HuH-7.5 (cell line): Measurements from ENCODE around the gene ECT2L.
"Not testable (repeated sequence)": the region's sequence is repeated elsewhere in the genome, so short reads cannot be mapped to it uniquely, and the experiment has no call there.

ENCODE experiments used
- DNase-seq: peaks from one replicate; pipeline ENCODE4 v3.0.0; 2011; ENCODE audit warnings: low spot score

ECT2L gene

DNA sequence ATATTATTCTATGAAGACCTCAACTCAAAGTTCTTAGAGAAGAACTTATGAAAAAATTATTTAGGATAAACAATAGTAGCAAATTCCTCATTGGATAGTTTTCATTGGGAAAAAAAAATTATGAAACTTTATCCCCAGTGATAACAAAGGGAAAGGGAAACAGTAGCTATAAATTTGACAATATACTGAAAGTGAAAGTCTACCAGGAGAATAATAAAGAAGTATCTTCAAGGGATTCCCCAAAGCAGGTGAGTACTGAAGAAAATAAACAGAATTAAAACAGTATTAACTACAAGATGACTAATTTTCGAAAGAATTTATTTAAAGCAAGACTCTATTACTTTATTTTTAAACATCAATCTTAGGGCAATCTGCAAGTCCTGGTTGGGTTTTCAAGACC lies 135.8 kb downstream of the ECT2L start:
- DNase-seq, result no peak

DNA sequence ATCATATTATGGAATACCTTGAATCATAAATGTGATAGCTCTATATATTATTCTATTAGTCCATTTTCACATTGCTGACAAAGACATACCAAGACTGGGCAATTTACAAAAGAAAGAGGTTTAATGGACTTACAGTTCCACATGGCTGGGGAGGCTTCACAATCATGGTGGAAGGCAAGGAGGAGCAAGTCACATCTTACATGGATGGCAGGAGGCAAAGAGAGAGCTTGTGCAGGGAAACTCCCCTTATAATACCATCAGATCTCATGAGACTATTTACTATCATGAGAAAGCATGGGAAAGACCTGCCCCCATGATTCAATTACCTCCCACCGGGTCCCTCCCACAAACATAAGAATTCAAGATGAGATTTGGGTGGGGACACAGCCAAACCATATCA lies 141.0 kb downstream of the ECT2L start:
- DNase-seq, result not testable (repeated sequence)

DNA sequence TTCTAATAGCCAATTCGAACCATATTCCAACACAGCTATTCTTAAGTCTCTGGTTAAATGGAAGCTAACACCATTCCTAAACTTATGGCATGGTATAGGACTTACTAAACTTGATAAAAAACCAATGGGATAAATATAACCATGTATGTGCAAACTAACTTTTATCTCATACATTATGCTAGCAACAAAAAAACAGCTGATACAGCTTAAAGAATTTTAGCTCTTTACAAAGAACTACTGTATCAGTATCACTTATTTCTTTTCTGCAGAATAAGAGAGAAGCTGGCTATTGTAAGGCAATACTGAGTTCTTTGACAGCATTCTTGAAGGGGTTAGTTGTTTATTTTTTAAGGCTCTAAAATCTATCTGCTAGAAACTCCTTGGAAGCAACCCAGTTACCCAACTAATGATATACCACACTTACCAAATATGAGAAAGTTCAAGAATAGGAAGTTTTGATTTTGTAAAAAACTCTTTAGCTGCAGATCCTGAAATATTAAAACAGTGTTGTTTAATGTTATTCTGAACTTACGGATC lies 147.3 kb downstream of the ECT2L start:
- no peak for DNase-seq

DNA sequence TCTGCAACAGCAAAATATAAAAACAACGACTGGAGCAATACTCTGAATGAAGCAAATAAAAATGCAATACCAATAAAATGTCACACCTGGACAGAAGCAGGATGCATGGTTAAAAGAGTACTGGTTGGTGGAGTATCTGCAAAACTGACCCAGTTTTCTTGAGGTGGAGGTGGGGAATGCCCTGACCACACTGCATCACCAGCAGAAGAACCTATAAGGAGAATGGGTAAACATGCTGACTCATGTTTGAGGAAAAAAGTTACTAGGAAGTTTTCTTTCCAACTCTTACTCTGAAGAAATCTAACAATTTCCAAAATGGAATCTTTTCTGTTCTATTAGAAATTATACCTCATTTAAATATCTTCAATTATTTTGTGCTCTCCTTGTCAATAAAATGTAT lies 148.5 kb downstream of the ECT2L start:
- DNase-seq, result no peak

DNA sequence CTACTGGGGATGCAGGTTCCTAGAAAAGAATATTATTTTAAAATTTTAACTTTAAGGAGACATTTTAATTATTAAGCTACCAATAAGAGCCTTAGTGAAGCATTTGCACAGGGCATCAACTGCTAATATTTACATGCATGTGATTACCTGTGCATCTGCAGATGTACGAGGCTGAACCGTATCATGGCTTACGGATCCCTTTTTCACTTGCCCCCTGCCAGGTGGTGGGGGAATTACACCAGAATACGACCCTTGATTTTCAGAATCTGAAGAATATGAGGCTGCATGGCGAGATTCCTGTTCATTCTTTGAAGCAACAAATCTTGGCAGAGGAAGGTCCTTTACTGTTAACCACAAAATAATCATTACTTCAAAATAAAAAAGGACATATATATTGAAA lies 149.5 kb downstream of the ECT2L start:
- DNase-seq, result no peak

DNA sequence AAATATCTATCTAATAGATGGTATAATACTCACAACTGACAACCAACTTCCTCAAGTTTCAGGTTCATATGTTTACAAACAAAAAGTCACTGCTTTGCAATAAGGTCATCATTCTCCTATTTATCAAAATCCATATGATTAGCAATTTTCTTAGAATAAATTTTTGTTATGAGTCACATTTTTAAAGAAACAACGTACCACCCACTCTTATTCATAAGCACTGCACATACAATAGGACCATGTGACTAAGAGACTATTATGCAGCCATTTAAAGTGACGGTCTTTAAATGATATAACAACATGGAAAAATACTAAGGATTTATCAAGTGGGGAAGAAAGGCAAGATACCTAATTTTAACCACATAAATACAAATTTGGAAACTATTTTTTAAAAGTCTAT lies 152.1 kb downstream of the ECT2L start:
- DNase-seq, result no peak

DNA sequence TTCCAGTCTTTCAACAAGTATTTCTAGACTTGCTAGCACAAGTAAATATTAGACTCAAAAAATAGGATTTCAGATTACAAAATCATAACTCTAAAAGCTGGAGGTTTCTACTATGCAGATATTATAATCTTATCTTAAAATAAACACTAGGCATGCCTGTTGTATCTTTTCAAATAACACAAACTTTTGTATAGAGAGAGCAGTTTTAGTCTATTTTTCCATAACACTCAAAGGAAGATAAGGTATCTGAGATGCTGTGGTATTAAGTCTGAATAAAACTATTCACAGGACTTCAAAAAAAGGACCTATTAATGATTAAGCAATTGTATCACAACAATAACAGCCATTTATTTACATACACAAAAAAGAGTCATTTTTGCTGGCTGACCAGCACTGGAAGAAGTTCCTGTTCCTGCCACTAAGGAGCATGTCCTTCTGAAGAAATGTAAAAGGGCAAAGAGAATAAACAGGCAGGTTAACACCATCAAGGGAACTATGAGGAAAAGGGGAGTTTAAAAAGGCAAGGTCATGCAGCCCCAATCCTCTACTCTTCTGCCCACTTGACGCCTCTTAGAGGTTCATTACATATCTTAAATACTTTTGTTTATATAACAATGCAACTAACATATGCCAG lies 152.8 kb downstream of the ECT2L start:
- DNase-seq, result no peak

DNA sequence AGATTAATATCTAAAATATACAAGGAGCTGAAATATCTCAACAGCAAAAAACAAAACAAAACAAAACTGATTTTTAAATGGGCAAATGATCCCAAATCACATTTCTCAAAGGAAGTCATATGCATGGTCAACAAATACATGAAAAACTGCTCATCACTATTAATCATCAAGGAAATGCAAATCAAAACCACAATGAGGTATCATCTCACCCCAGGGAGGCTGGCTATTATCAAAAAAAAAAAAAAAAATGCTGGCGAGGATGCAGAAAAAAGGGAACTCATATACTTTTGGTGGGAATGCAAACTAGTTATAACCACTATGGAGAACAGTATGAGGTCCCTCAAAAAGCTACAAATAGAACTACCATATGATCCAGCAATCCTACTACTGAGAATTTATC lies 157.6 kb downstream of the ECT2L start:
- no peak for DNase-seq
